ACHN (cell line): ENCODE data around the gene PXDN.
"Not testable (repeated sequence)": the region's sequence is repeated elsewhere in the genome, so short reads cannot be mapped to it uniquely, and the experiment has no call there.

Experiments
- DNase-seq: peaks from one replicate; pipeline ENCODE4 v3.0.0-alpha.2; 2015
- in situ Hi-C: cut with HindIII; loops from 2 replicates; pipeline ENCODE4 v1.10.0; 2017; ENCODE audit warnings: low sequenced_read_pairs, low pct_ligation_motif_present, low pct_unique_long_range_greater_than_20kb

PXDN gene

DNA sequence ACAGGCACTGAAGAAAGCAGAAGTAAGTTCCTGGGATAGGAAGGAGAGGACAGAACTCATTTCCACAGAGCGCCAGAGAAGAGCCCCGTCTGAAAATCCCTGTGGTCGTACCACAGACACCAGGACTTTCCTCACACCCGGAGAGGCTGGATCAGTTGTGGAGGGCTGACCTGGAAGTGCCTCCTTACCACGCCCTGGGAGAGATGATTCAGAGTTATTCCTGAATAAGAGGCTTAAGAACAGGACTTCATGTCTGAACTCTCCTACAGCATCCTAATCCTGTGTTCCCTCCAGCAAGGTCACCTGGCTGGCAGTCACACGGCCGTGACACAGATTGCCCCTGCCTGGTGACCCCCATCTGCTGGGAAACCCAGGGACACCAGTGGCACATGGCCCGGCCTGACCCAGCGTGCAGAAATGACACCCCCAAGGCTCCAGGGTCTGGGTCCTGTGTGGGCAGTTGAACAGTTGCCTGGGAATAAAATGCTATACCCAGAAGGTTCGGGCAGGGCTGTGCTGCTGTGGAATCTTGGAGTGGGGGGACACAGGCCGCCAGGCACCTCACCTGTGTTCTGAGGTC is 105.9 kb downstream of the PXDN start:
- in situ Hi-C loops = no loop called here
- no peak for DNase-seq

GRCh38 chr2:1636791-1637415 is 107.4 kb downstream of the PXDN start:
- in situ Hi-C loops = no loop called here
- no peak for DNase-seq

DNA sequence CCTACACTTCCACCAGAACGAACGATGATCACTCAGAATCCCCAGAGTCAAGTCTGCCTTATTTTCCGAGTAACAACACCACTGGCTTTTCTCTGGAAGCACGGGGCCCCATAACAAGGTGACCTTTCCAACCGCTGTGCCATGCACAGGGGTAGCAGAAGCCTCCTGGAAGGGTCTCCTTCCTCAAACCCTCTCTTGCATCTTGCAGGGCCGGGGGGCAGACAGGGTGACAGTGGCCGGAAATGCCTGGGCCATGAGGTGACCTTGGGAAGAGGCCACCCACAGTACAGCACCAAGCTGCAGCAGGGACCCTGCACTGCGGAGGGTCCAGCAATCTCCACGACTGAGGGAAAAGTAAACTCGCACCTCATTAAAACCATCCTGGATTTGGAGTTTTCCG is 108.5 kb downstream of the PXDN start:
- in situ Hi-C loops = no loop called here
- no peak for DNase-seq

DNA sequence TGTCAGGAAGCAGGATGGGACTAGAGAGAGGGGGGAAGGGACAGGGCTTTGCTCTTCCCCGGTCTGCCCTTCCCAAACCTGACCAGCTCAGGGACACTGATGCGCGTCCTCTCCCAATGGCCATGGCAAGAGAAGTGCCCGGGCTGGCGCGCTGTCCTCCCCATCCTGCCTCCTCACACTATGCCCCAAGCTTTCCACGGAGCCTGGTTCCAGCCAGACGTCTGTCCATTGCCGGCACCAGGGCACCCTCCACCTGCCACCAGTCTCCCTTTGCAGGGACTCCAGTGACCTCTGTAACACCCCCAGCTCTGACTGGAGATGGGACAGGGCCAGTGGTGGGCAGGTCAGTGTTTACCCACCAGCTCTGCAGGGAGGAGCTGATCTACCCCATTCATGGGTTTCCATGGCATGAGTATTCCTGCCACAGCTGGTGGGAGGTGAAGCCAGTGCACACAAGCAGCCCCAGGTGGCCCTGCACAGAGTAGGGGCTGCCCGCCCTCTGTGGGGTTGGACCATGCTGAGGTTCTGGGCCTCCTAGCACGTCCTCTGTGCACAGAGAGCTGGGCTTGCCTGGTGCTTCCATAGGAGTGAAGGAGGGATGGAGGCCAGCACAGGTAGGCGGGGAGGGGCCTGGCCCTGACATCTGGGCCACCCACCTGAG is 109.5 kb downstream of the PXDN start:
- no peak for DNase-seq
- in situ Hi-C loops = no loop called here

GRCh38 chr2:1633936-1634587 is 110.3 kb downstream of the PXDN start:
- in situ Hi-C loops = no loop called here
- DNase-seq = no peak

GRCh38 chr2:1633092-1633671 is 111.1 kb downstream of the PXDN start:
- in situ Hi-C loops = no loop called here
- DNase-seq = no peak

- in situ Hi-C loops = no loop called here
- DNase-seq = no peak
Observed at GRCh38 chr2:1632510-1632909, 111.8 kb downstream of the PXDN start.

GRCh38 chr2:1632002-1632348 is 112.3 kb downstream of the PXDN start:
- DNase-seq = no peak
- in situ Hi-C loops = no loop called here

DNA sequence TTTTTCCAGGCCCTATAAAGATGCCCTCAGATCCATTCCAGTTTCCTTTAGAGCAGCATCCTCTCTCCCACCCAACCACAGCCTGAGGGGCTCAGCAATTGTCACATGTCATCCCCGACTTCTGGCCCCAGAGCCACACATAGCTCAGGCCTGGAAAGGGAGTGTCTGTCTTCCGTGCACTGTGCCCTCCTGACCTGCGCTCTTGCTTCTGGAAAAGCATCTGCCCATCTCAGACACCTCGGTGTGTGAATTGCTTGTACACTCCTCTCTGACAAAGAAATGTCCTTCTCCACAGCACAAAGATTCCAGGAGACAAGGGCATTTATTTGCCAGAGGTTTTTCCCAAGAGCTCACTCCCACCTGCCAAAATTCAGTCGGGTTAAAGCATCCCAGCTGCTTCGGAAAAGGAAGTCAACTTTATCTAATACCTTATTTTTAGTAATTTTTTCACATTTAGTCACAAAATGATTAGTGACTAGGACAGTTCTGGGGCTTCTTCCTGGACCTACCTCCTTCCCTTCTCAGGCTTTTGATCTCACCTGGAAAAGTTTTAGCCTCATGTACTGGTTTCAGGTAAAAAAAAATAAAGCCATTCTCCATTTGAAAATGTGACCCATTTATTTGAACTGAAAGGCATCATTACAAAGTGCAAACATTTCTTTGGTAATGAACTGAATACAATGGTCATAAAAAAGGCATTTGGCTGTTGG is 112.9 kb downstream of the PXDN start:
- DNase-seq = no peak

DNA sequence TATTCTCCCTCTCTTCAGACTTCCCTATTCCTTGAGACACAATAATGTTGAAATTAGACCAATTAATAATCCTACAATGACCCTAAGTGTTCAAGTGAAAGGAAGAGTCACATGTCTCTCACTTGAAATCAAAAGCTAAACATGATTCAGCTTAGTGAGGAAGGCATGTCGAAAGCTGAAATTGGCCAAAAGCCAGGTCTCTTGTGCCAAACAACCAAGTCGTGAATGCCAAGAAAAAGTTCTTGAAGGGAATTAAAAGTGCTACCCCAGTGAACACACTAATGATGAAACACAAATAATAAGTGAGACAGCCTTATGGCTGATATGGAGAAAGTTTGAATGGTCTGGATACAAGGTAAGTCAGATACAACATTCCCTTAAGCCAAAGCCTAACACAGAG is 115.4 kb downstream of the PXDN start:
- in situ Hi-C loops = no loop called here
- no peak for DNase-seq

More for the DNA sequence above, 112.9 kb downstream of the PXDN start:
- in situ Hi-C loops = no loop called here

GRCh38 chr2:1627628-1628381 is 116.5 kb downstream of the PXDN start:
- no peak for DNase-seq

DNA sequence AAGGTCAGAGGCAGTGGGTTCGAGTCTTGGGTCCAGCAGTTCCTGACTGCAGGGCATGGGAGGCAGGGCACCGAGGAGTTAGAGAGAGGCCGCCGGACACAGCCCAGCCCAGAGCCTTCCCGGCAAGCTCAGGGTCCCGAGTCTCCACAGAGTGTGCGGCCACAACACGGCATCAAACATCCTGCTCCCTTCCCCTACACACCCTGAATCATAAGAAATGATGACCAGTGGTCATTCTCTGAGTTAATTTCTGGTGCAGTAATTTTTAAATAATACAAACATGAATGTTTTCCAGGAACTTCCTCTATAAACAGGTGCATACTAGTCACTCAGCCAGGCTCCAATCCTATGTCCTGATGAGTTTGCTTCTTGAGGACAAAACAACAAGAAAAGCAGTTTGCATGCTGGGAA is 118.0 kb downstream of the PXDN start:
- no peak for DNase-seq
- in situ Hi-C loops = no loop called here

More at GRCh38 chr2:1627628-1628381, 116.5 kb downstream of the PXDN start:
- in situ Hi-C loops = no loop called here

- in situ Hi-C loops = no loop called here
Observed at GRCh38 chr2:1625281-1626001, 118.9 kb downstream of the PXDN start.

GRCh38 chr2:1623906-1624445 is 120.3 kb downstream of the PXDN start:
- DNase-seq = no peak

More at GRCh38 chr2:1625281-1626001, 118.9 kb downstream of the PXDN start:
- peak; percentile 85 for DNase-seq

GRCh38 chr2:1622521-1623200 is 121.7 kb downstream of the PXDN start:
- in situ Hi-C loops = no loop called here

More at GRCh38 chr2:1623906-1624445, 120.3 kb downstream of the PXDN start:
- in situ Hi-C loops = no loop called here

GRCh38 chr2:1621976-1622375 is 122.3 kb downstream of the PXDN start:
- DNase-seq, in situ Hi-C loops: not testable (repeated sequence)

More at GRCh38 chr2:1622521-1623200, 121.7 kb downstream of the PXDN start:
- DNase-seq = no peak

DNA sequence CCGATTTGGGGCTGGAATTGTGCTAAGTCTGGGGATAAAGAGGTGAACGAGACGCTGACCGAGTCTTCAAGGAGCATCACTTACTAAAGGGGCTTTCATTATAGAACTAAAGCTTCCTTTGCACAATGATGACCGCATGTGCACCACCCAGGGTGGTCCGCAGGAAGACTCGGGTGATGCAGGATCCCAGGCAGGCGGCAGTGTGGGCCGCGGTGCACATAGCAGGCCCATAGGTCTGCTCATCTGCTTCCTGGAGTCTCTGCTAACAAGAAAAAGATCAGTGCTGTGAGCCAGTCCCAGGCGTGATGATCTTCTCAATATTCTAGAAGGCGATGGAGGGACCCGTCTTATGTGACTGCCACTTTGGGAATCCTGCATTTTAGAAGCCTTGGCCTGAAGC is 122.8 kb downstream of the PXDN start:
- DNase-seq = no peak
- in situ Hi-C loops = no loop called here
